CD4-positive, alpha-beta T cell (primary cell): ENCODE measurements around the gene ATG16L1. TPM values are rescaled to one million over a fixed set of nuclear protein-coding genes. Genes with fewer than 3 reads are reported as not detected.

Experiments
- ATAC-seq: fragments of 200-7000 bp; cut with Tn5 transposase; one replicate; pipeline ENCODE4 v1.10.0; 2022; ENCODE audit warnings: mild to moderate bottlenecking; ENCODE audit not compliant: poor library complexity
- CTCF ChIA-PET: fragments of 350-600 bp; sonication (Branson Sonifier 250); formaldehyde crosslinking; loops from one replicate; lab custom pipeline; 2021; ENCODE audit warnings: antibody characterized with exemption, inconsistent platforms; lab: Charles Lee
- POLR2A ChIA-PET: fragments of 350-600 bp; sonication (Branson Sonifier 250); formaldehyde crosslinking; loops from one replicate; lab custom pipeline; 2021; ENCODE audit warnings: antibody characterized with exemption, inconsistent platforms; lab: Charles Lee
- DNase-seq, 14 experiments: peaks; one replicate each; pipeline ENCODE4 v3.0.0-alpha.2; 2013 to 2020; ENCODE audit warnings: mixed read lengths in 2 of 14
- H3K27ac ChIP-seq, 2 donors: one replicate each; pipeline versions ENCODE4 v1.5.1 to v1.7.0; 2013; ENCODE audit warnings: low read length in 2 of 2, low read depth in 1 of 2, mild to moderate bottlenecking in 1 of 2
- H3K27me3 ChIP-seq, 2 experiments: 1 replicate in 1 of 2; 2 replicates in 1 of 2; pipeline versions ENCODE4 v1.6.1 to v1.7.0; 2013; ENCODE audit warnings: low read length in 2 of 2, control low read depth in 1 of 2, mild to moderate bottlenecking in 1 of 2, moderate library complexity in 1 of 2; ENCODE audit not compliant: insufficient read depth in 2 of 2, control insufficient read depth in 1 of 2
- H3K36me3 ChIP-seq: one replicate; pipeline ENCODE4 v1.6.1; 2013; ENCODE audit warnings: low read length, control low read depth; ENCODE audit not compliant: insufficient read depth
- H3K4me1 ChIP-seq: one replicate; pipeline ENCODE4 v1.6.1; 2013; ENCODE audit warnings: low read length, control low read depth; ENCODE audit not compliant: insufficient read depth
- H3K4me3 ChIP-seq: one replicate; pipeline ENCODE4 v1.5.1; 2013; ENCODE audit warnings: mild to moderate bottlenecking, low read length, moderate library complexity
- H3K9me3 ChIP-seq, 2 experiments: 1 replicate in 1 of 2; 2 replicates in 1 of 2; pipeline versions ENCODE4 v1.6.1 to v1.7.0; 2013; ENCODE audit warnings: low read length in 2 of 2, mild to moderate bottlenecking in 2 of 2, control low read depth in 1 of 2, moderate library complexity in 1 of 2; ENCODE audit not compliant: control insufficient read depth in 1 of 2, insufficient read depth in 1 of 2
- H3K27ac Mint-ChIP-seq: one replicate; pipeline ENCODE4 v1.8.0; 2020; ENCODE audit warnings: mixed read lengths
- H3K27me3 Mint-ChIP-seq: one replicate; pipeline ENCODE4 v1.8.0; 2021; ENCODE audit warnings: mixed read lengths
- H3K36me3 Mint-ChIP-seq: one replicate; pipeline ENCODE4 v1.8.0; 2021; ENCODE audit warnings: low read depth, mixed read lengths
- H3K4me1 Mint-ChIP-seq: one replicate; pipeline ENCODE4 v1.8.0; 2021; ENCODE audit warnings: low read depth, mixed read lengths
- H3K4me3 Mint-ChIP-seq: one replicate; pipeline ENCODE4 v1.8.0; 2020; ENCODE audit warnings: mild to moderate bottlenecking, mixed read lengths
- H3K9me3 Mint-ChIP-seq: one replicate; pipeline ENCODE4 v1.8.0; 2020; ENCODE audit warnings: mixed read lengths
- CTCF ChIP-seq: fragments of 200-600 bp; IDR thresholded peaks from one replicate; pipeline ENCODE4 v1.8.0; 2022; ENCODE audit warnings: antibody characterized with exemption, mild to moderate bottlenecking
- intact Hi-C, 2 experiments: fragments of 100-400 bp; cut with DNase I in 1 of 2; cut with micrococcal nuclease in 1 of 2; formaldehyde crosslinking; loops; one replicate each; pipeline versions ENCODE4 v1.15.1 to v1.9.0; 2023 to 2025; cut with DNase I, micrococcal nuclease
- total RNA-seq, 174 experiments: library from RNA in 2 of 174; stranded (reverse) in 2 of 174; gene quantifications; one replicate each; pipeline ENCODE4 v1.2.3 and lab custom pipeline; 2021 to 2026

ATG16L1 gene
- total RNA-seq, 2 experiments from 2014 or later: 134 to 135 TPM

GRCh38 chr2:233326500-233326899, 75.0 kb downstream of the ATG16L1 start:
- Mint-ChIP-seq H3K9me3 (peaks cover under 1% of the 10 kb centered on the region), H3K27ac (no peak overlapping the region), H3K36me3 (no peaks in the 10 kb centered on the region), H3K27me3 (no peaks in the 10 kb centered on the region), H3K4me1 (peaks cover 31% of the 10 kb centered on the region), H3K4me3 (no peak overlapping the region)
- H3K4me3 ChIP-seq: no peak overlapping the region
- ATAC-seq: no peak
- DNase-seq: no peak
- peaks cover 0 to 5% of the 10 kb centered on the region in 2 experiments for H3K9me3 ChIP-seq
- intact Hi-C loops: no loop called here
- H3K4me1 ChIP-seq: peaks cover 30% of the 10 kb centered on the region
- no peaks in the 10 kb centered on the region for H3K36me3 ChIP-seq
- H3K27me3 ChIP-seq: no peaks in the 10 kb centered on the region
- no peak for TF ChIP-seq CTCF
- ChIA-PET POLR2A (no interaction called here), CTCF (no interaction called here)
- H3K27ac ChIP-seq: no peak overlapping the region

- CTCF ChIA-PET: no interaction called here
- no peaks in the 10 kb centered on the region for H3K36me3 ChIP-seq
- POLR2A ChIA-PET: no interaction called here
- no peak overlapping the region for H3K4me3 ChIP-seq
- Mint-ChIP-seq H3K4me3 (no peak overlapping the region), H3K9me3 (peaks cover 3% of the 10 kb centered on the region), H3K36me3 (no peaks in the 10 kb centered on the region), H3K4me1 (peaks cover 45% of the 10 kb centered on the region), H3K27ac (peak overlapping the region; percentile 69), H3K27me3 (no peaks in the 10 kb centered on the region)
- H3K4me1 ChIP-seq: peaks cover 45% of the 10 kb centered on the region
- no peak for DNase-seq
- ATAC-seq: no peak
- TF ChIP-seq CTCF: no peak
- H3K9me3 ChIP-seq: peaks cover 0 to 5% of the 10 kb centered on the region in 2 experiments
- intact Hi-C loops: no loop called here
- no peak overlapping the region for H3K27ac ChIP-seq
- H3K27me3 ChIP-seq: no peaks in the 10 kb centered on the region
These were observed 77.4 kb downstream of the ATG16L1 start for GRCh38 chr2:233328922-233329321.

GRCh38 chr2:233329489-233330135, 78.1 kb downstream of the ATG16L1 start:
- Histone ChIP-seq H3K36me3 (no peaks in the 10 kb centered on the region), H3K27me3 (no peaks in the 10 kb centered on the region), H3K4me1 (peaks cover 52% of the 10 kb centered on the region), H3K9me3 (peaks cover 0 to 5% of the 10 kb centered on the region in 2 experiments), H3K4me3 (no peak overlapping the region), H3K27ac (no peak overlapping the region)
- Mint-ChIP-seq H3K9me3 (peaks cover 3% of the 10 kb centered on the region), H3K27ac (peak overlapping the region; percentile 69), H3K4me1 (peaks cover 51% of the 10 kb centered on the region), H3K36me3 (no peaks in the 10 kb centered on the region), H3K27me3 (no peaks in the 10 kb centered on the region), H3K4me3 (no peak overlapping the region)
- DNase-seq (no peak), ATAC-seq (no peak)
- ChIA-PET CTCF (no interaction called here), POLR2A (interaction anchor here (0.6 kb wide), 1 partner anchor 23 kb away, joined by 3 read pairs; no protein-coding TSS in a partner anchor)
- TF ChIP-seq CTCF: no peak
- intact Hi-C loops: loop anchor here in 1 of 2 experiments (2.0 kb wide), 1 partner anchor 57 kb away; no protein-coding TSS in a partner anchor
